ENCODE results near the gene RAD18.
A peak's percentile ranks its signal among the peaks of the same experiment; 100 is the strongest.

The RAD18 gene, protein sequence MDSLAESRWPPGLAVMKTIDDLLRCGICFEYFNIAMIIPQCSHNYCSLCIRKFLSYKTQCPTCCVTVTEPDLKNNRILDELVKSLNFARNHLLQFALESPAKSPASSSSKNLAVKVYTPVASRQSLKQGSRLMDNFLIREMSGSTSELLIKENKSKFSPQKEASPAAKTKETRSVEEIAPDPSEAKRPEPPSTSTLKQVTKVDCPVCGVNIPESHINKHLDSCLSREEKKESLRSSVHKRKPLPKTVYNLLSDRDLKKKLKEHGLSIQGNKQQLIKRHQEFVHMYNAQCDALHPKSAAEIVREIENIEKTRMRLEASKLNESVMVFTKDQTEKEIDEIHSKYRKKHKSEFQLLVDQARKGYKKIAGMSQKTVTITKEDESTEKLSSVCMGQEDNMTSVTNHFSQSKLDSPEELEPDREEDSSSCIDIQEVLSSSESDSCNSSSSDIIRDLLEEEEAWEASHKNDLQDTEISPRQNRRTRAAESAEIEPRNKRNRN

DNA sequence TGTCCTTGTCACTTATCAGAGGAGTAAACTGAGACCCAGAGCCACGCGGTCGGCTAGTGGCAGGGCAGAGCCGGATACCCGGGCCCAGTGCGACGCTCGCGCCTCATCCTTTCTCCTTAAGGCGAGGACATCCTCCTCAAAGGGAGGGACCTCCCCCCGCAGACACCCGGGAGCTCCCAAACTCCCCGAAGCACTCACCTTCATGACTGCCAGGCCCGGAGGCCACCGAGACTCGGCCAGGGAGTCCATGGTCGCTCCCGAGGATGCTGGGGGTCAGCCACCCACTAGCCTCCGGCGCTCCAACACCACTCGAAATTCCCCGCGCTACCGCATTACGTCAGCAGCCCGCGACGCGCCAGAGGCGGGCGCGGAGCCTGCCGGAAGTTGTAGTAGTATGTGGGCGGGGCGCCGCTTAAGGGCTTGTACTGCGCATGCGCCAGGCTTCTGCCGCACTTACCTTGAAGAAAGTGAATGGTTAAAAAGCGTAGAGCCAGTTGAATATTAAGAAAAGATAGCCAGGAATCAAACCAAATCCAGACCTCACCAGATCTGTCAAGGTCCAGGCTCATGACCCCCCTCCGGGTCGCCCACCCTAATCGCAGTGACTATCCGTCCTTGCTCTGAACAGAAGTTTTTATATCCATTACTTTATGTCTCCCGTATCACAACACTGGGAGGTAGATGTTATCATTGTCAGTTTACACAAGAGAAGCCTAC, at the start of gene RAD18:
Gene RAD18 (minus strand): TSS at position 336 of the 717 bp plus-strand sequence. CDS start 87 bp downstream, at position 249.
- peaks cover 11% of the 10 kb centered on the region for H3K4me1 ChIP-seq (ENCODE audit: control insufficient read depth, insufficient read depth, low read length)
- peak within 1 kb of the TSS; percentile 12 for H3K9ac ChIP-seq (ENCODE audit: low read depth, low read length)
- peak within 1 kb of the TSS; percentile 66 for H3K4me3 ChIP-seq (ENCODE audit: low read depth, low read length)
- no peaks in the 10 kb centered on the region for H3K36me3 ChIP-seq (ENCODE audit: control insufficient read depth, insufficient read depth, low read length)
- no peaks in the 10 kb centered on the region for H3K9me3 ChIP-seq (ENCODE audit: control insufficient read depth, insufficient read depth, low read length)
- H3K27me3 ChIP-seq (ENCODE audit: control insufficient read depth, insufficient read depth, low read length): no peaks in the 10 kb centered on the region

DNA sequence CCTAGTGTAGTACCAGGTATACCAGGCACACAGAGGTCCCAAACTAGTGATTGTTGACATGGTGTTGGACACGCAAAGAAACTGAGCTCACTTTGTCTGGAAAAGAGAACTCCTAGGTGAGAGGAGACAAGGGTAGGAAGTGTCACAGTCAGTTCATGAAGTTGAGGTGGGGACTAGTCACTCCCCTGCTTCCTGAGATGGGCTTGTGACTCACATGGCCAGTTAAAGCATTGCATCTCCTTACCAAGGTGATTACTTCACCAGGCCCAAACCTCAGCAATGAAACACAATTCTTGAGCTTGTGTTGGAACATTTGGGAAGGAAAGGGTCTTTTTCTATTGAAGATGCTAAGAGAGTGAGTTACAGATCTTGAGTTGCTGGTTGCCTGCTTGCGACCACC, 49.2 kb upstream of the RAD18 start:
- no peak overlapping the region for H3K9ac ChIP-seq (ENCODE audit: low read depth, low read length)
- no peaks in the 10 kb centered on the region for H3K4me1 ChIP-seq (ENCODE audit: control insufficient read depth, insufficient read depth, low read length)
- no peaks in the 10 kb centered on the region for H3K27me3 ChIP-seq (ENCODE audit: control insufficient read depth, insufficient read depth, low read length)
- H3K4me3 ChIP-seq (ENCODE audit: low read depth, low read length): no peak overlapping the region
- H3K9me3 ChIP-seq (ENCODE audit: control insufficient read depth, insufficient read depth, low read length): no peaks in the 10 kb centered on the region
- H3K36me3 ChIP-seq (ENCODE audit: control insufficient read depth, insufficient read depth, low read length): no peaks in the 10 kb centered on the region

DNA sequence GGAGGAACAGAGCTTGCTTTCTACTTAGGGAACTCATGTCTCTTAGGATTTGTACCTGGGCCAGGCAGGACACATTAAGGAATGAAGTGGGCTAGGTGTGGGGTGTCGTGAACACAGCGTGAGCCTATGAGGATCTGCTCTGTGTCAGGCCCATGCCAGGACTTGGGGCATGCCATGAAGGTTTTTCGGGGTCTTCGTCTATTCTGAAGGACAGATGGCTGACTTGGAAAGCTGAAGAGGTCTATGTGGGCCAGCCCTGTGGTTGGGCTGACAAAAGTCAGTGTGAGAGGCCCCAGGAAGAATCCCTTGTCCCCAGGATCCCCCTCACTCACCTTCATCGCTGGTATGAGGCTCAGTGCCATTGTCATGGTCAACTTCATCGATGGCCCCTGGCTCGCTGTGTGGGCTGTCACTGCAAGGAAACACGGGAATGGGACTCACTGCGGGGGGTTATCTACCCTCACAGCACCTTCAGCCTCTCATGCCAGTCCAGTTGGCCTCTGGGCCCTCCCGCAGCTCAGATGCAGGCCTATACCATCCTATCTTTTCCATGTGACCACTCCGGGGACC, 46.8 kb upstream of the RAD18 start:
- Histone ChIP-seq H3K36me3 (ENCODE audit: control insufficient read depth, insufficient read depth, low read length) (no peaks in the 10 kb centered on the region), H3K9me3 (ENCODE audit: control insufficient read depth, insufficient read depth, low read length) (no peaks in the 10 kb centered on the region), H3K27me3 (ENCODE audit: control insufficient read depth, insufficient read depth, low read length) (no peaks in the 10 kb centered on the region), H3K4me3 (ENCODE audit: low read depth, low read length) (no peak overlapping the region), H3K9ac (ENCODE audit: low read depth, low read length) (no peak overlapping the region), H3K4me1 (ENCODE audit: control insufficient read depth, insufficient read depth, low read length) (no peaks in the 10 kb centered on the region)

DNA sequence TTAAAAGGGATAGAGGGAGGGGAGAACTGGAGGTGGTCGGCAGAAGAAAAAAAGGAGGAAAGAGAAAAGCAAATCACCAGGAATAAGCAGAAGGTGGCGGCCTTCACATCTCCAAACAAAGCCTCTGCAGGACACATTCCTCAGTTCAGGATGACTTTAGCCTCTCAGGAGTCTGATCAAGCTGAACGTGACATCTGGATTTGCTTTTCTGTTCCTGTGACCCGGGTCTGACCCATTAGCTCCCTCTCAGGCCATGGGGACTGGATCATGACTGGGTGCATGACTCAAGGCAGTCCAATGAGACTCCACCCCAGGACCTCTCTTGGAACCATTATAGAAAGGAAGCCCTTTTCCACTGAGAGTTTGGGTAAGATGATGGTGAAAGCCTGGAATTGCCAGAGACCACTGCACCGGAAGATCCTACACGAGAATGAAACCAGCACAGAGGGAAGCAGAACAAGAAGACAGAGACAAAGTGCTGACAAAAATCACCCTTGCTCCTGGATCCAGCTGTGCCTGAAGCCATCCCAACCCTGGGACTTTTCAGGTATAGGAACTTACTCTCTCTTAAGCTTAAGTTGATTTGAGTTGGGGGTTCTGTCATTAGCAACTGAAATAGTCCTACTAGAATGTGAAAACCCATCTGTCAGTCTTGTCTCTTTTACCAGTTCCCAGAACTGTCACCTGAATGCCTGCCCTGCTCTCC, 45.4 kb upstream of the RAD18 start:
- Histone ChIP-seq H3K4me1 (ENCODE audit: control insufficient read depth, insufficient read depth, low read length) (no peaks in the 10 kb centered on the region), H3K36me3 (ENCODE audit: control insufficient read depth, insufficient read depth, low read length) (no peaks in the 10 kb centered on the region), H3K4me3 (ENCODE audit: low read depth, low read length) (no peak overlapping the region), H3K9ac (ENCODE audit: low read depth, low read length) (no peak overlapping the region), H3K9me3 (ENCODE audit: control insufficient read depth, insufficient read depth, low read length) (no peaks in the 10 kb centered on the region), H3K27me3 (ENCODE audit: control insufficient read depth, insufficient read depth, low read length) (no peaks in the 10 kb centered on the region)

DNA sequence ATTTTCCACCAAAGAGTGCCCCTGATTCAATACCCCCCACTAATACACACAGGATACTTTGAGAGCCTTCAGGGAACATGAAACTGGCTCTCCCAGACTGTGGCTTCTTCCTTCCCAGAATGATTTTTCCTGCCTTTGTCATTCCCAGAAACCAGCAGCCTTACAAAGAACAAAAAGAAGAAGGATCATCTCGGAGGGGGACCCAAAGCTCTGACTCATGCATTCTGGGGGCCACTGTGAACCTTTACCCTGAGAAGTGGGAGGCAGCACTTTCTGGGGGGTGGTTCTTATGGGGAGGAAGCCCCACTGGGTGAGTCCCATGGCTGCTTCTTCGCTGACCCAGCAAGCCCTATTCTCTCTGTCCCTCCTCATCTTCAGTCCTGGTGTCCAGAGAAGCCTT, 44.7 kb upstream of the RAD18 start:
- Histone ChIP-seq H3K36me3 (ENCODE audit: control insufficient read depth, insufficient read depth, low read length) (no peaks in the 10 kb centered on the region), H3K4me1 (ENCODE audit: control insufficient read depth, insufficient read depth, low read length) (no peaks in the 10 kb centered on the region), H3K9ac (ENCODE audit: low read depth, low read length) (peak overlapping the region; percentile 12), H3K4me3 (ENCODE audit: low read depth, low read length) (no peak overlapping the region), H3K9me3 (ENCODE audit: control insufficient read depth, insufficient read depth, low read length) (no peaks in the 10 kb centered on the region), H3K27me3 (ENCODE audit: control insufficient read depth, insufficient read depth, low read length) (no peaks in the 10 kb centered on the region)

DNA sequence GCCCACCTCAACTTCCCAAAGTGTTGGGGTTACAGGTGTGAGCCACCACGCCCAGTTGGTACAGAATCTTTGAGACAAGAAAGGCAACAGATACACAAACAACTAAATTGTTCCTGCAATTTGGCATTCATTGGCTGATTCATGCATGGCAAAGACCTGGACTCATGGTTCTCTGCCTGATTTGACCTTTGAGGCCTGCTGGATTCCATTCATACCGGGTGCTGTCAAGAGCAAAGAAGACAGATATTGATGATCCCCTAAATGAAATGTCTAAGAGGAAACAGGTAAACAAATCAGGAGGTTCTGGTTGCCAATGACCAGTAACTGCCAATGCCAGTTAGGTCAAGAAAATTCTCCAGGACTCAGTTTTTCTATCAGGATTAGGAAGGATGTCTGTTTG, 43.9 kb upstream of the RAD18 start:
- no peaks in the 10 kb centered on the region for H3K27me3 ChIP-seq (ENCODE audit: control insufficient read depth, insufficient read depth, low read length)
- no peak overlapping the region for H3K9ac ChIP-seq (ENCODE audit: low read depth, low read length)
- H3K36me3 ChIP-seq (ENCODE audit: control insufficient read depth, insufficient read depth, low read length): no peaks in the 10 kb centered on the region
- H3K9me3 ChIP-seq (ENCODE audit: control insufficient read depth, insufficient read depth, low read length): no peaks in the 10 kb centered on the region
- no peak overlapping the region for H3K4me3 ChIP-seq (ENCODE audit: low read depth, low read length)
- no peaks in the 10 kb centered on the region for H3K4me1 ChIP-seq (ENCODE audit: control insufficient read depth, insufficient read depth, low read length)

DNA sequence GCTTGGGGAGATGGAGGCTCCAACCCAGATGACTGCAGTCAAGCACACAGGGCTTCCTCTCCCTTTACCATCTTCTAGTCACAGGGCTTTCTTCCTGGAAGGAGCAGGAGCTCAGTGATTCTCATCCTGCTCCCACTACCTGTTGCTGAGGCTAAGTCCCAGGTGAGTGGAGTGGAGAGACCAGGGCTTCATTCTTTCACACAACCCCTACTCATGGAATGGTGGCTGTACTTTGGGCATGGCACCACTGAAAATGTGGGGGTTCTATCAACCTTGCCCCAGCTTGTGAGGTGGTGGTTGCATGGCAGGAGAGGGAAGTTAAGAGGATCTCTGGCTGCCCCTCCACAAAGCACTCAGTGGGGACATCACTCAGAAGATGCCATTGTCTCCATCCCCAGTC, 36.8 kb upstream of the RAD18 start:
- Histone ChIP-seq H3K9me3 (ENCODE audit: control insufficient read depth, insufficient read depth, low read length) (no peaks in the 10 kb centered on the region), H3K4me3 (ENCODE audit: low read depth, low read length) (no peak overlapping the region), H3K36me3 (ENCODE audit: control insufficient read depth, insufficient read depth, low read length) (no peaks in the 10 kb centered on the region), H3K4me1 (ENCODE audit: control insufficient read depth, insufficient read depth, low read length) (no peaks in the 10 kb centered on the region), H3K9ac (ENCODE audit: low read depth, low read length) (no peak overlapping the region), H3K27me3 (ENCODE audit: control insufficient read depth, insufficient read depth, low read length) (peaks cover 2% of the 10 kb centered on the region)

DNA sequence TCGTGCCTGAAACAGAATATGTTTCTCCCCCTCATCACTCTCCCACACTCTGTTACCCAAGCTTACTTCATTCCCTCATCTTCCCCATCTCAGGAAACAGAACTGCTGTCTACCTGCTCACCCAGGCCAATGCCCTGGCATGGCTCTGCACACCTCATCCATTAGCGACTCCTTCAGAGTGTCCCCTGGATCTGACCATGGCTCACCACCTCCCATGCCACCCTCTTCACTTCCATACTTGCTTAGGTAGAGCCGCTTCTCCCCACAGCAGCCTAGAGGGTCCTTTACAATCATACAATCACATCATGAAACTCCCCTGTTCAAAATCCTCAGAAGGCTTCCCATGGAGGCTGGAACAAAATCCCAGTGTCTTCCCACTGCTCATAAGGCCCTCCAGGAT, 33.9 kb upstream of the RAD18 start:
- no peaks in the 10 kb centered on the region for H3K9me3 ChIP-seq (ENCODE audit: control insufficient read depth, insufficient read depth, low read length)
- H3K9ac ChIP-seq (ENCODE audit: low read depth, low read length): no peak overlapping the region
- no peak overlapping the region for H3K4me3 ChIP-seq (ENCODE audit: low read depth, low read length)
- no peaks in the 10 kb centered on the region for H3K4me1 ChIP-seq (ENCODE audit: control insufficient read depth, insufficient read depth, low read length)
- H3K27me3 ChIP-seq (ENCODE audit: control insufficient read depth, insufficient read depth, low read length): peaks cover 2% of the 10 kb centered on the region
- H3K36me3 ChIP-seq (ENCODE audit: control insufficient read depth, insufficient read depth, low read length): no peaks in the 10 kb centered on the region

DNA sequence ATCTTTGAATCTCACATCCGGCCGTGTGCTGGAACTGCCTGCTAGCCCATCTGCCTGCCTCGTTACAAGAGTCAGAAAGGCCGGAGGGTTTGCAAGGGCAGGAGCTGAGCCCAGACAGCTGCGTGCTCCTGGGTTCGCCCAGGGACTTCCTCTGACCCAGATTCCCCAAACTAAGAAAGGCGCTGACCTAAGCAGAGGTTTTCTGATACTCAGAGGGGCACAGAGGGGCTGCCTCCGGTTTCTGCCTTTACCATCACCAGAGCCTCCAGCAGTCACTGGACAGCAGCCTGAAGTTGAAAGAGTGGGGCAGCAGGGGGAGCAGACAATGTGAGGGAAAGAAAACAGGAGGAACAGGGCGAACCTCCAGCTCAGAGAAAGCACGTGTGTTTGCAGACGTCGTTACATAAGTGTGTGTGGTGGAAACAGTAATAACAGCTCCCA, 33.4 kb upstream of the RAD18 start:
- no peaks in the 10 kb centered on the region for H3K36me3 ChIP-seq (ENCODE audit: control insufficient read depth, insufficient read depth, low read length)
- H3K9me3 ChIP-seq (ENCODE audit: control insufficient read depth, insufficient read depth, low read length): no peaks in the 10 kb centered on the region
- H3K27me3 ChIP-seq (ENCODE audit: control insufficient read depth, insufficient read depth, low read length): peaks cover 2% of the 10 kb centered on the region
- no peak overlapping the region for H3K9ac ChIP-seq (ENCODE audit: low read depth, low read length)
- H3K4me3 ChIP-seq (ENCODE audit: low read depth, low read length): no peak overlapping the region
- no peaks in the 10 kb centered on the region for H3K4me1 ChIP-seq (ENCODE audit: control insufficient read depth, insufficient read depth, low read length)

DNA sequence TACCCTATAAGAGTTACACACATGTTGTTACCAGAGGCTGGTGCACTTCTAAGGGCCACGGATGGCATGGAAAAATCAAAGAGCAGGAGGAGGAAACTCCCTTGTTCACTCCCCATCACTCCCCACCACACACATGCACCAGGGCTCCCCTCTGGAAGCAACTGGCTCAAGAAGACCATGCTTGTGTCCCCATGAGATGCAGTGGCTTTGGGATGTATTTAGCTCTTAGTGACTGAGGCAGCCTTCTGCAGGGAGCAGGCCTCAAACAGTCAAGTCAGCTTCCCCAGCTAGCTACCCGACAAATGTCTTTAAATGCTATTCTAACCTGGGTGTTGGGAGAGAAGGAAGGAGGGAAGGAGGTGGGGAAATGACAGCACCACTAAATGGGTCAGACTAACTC, 32.9 kb upstream of the RAD18 start:
- Histone ChIP-seq H3K27me3 (ENCODE audit: control insufficient read depth, insufficient read depth, low read length) (peaks cover 2% of the 10 kb centered on the region), H3K4me3 (ENCODE audit: low read depth, low read length) (no peak overlapping the region), H3K9me3 (ENCODE audit: control insufficient read depth, insufficient read depth, low read length) (no peaks in the 10 kb centered on the region)

DNA sequence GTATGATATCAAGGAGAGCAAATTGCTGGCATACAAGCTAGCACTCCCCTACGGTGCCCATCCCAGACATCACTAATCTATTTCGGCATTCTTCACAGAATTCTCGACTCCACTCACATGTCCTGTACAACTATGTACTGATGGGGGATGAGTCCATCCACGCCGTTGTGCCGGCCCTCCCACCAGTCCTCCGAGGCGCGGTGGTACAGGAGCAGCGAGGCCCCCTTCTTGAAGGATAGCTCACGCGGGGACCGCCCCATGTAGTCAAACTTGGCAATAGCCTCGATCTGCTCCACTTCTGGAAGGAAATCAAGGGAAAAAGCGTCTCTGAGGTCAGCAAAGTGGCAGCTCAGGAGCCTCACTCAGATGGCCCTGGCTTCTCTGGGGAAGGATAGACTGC, 31.0 kb upstream of the RAD18 start:
- Histone ChIP-seq H3K36me3 (ENCODE audit: control insufficient read depth, insufficient read depth, low read length) (no peaks in the 10 kb centered on the region), H3K4me1 (ENCODE audit: control insufficient read depth, insufficient read depth, low read length) (no peaks in the 10 kb centered on the region), H3K9ac (ENCODE audit: low read depth, low read length) (no peak overlapping the region), H3K27me3 (ENCODE audit: control insufficient read depth, insufficient read depth, low read length) (peaks cover 2% of the 10 kb centered on the region), H3K4me3 (ENCODE audit: low read depth, low read length) (no peak overlapping the region), H3K9me3 (ENCODE audit: control insufficient read depth, insufficient read depth, low read length) (no peaks in the 10 kb centered on the region)

More for the DNA sequence above, 32.9 kb upstream of the RAD18 start:
- no peak overlapping the region for H3K9ac ChIP-seq (ENCODE audit: low read depth, low read length)
- no peaks in the 10 kb centered on the region for H3K36me3 ChIP-seq (ENCODE audit: control insufficient read depth, insufficient read depth, low read length)
- no peaks in the 10 kb centered on the region for H3K4me1 ChIP-seq (ENCODE audit: control insufficient read depth, insufficient read depth, low read length)

Measured in iPS-15b (cell line).